Calu3 (cell line): ENCODE measurements around the gene ZNF217. TPM values are rescaled to one million over a fixed set of nuclear protein-coding genes. Genes with fewer than 3 reads are reported as not detected.
"Not testable (repeated sequence)": the region's sequence is repeated elsewhere in the genome, so short reads cannot be mapped to it uniquely, and the experiment has no call there.

Experiments used
- BruUV-seq: library from RNA; stranded (reverse); fragments of 400-500 nt; replicated peaks from 2 replicates; lab custom pipeline; 2021; lab: Mats Ljungman, UMichigan
- CTCF ChIA-PET: fragments of 300-600 bp; sonication (Branson Sonifier 250); formaldehyde crosslinking; loops from one replicate; lab custom pipeline; 2022; ENCODE audit warnings: antibody characterized with exemption; lab: Charles Lee
- DNase-seq: peaks from one replicate; pipeline ENCODE4 v3.0.0; 2022
- H3K27ac Mint-ChIP-seq: one replicate; pipeline ENCODE4 v1.8.0; 2022; ENCODE audit warnings: mixed read lengths; ENCODE audit not compliant: unreplicated experiment
- H3K27me3 Mint-ChIP-seq: one replicate; pipeline ENCODE4 v1.8.0; 2022; ENCODE audit warnings: mixed read lengths; ENCODE audit not compliant: unreplicated experiment
- H3K36me3 Mint-ChIP-seq: one replicate; pipeline ENCODE4 v1.8.0; 2022; ENCODE audit warnings: mild to moderate bottlenecking, moderate library complexity, mixed read lengths; ENCODE audit not compliant: insufficient read depth, unreplicated experiment
- H3K4me1 Mint-ChIP-seq: one replicate; pipeline ENCODE4 v1.8.0; 2022; ENCODE audit warnings: mild to moderate bottlenecking, low read depth, mixed read lengths; ENCODE audit not compliant: unreplicated experiment
- H3K4me3 Mint-ChIP-seq: one replicate; pipeline ENCODE4 v1.8.0; 2022; ENCODE audit warnings: mild to moderate bottlenecking, low read depth, moderate library complexity, mixed read lengths; ENCODE audit not compliant: unreplicated experiment
- H3K9me3 Mint-ChIP-seq: one replicate; pipeline ENCODE4 v1.8.0; 2022; ENCODE audit warnings: low read depth, mixed read lengths; ENCODE audit not compliant: unreplicated experiment
- intact Hi-C: fragments of 100-400 bp; cut with micrococcal nuclease; formaldehyde crosslinking; loops from one replicate; pipeline ENCODE4 v1.10.0; 2022; ENCODE audit not compliant: unreplicated experiment
- total RNA-seq: library from RNA; stranded (reverse); gene quantifications from 2 replicates; pipeline ENCODE4 v1.2.3, GENCODE V29; 2022
- TF ChIP-seq, protein P1 (sequence below): fragments of 200-600 bp; IDR thresholded peaks from one replicate; pipeline ENCODE4 v1.8.0; 2022; ENCODE audit warnings: antibody characterized with exemption; ENCODE audit not compliant: unreplicated experiment

Gene ZNF217
- total RNA-seq, 1 experiment from 2014 or later: 87.3 TPM

DNA sequence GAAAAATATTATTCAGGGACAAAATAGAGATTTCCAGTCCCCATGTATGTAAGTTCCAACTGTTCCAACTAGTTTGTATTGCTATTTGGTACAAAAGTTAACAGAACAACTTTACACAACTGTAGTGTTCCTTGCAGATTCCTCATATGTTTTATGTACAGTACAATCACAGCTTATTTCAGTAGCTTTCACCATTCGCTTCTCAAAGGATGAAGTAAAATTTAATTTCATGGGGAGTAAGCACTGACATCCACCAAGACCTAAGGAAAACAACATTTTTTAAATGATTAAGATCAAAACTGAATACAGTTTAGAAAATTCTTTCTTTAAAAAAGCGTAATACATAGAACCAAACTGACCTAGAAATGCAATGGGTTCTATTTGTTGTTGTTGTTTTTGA is 24.6 kb downstream of the ZNF217 start:
- H3K9me3 Mint-ChIP-seq: no peaks in the 10 kb centered on the region
- no peak overlapping the region for H3K4me3 Mint-ChIP-seq
- CTCF ChIA-PET: no interaction called here
- H3K36me3 Mint-ChIP-seq: peaks cover 96% of the 10 kb centered on the region
- no peak for DNase-seq
- no TSS peak for BruUV-seq
- H3K27me3 Mint-ChIP-seq: no peaks in the 10 kb centered on the region
- peaks cover 20% of the 10 kb centered on the region for H3K4me1 Mint-ChIP-seq
- intact Hi-C loops: no loop called here
- H3K27ac Mint-ChIP-seq: peak overlapping the region; percentile 18
- TF ChIP-seq, protein P1, sequence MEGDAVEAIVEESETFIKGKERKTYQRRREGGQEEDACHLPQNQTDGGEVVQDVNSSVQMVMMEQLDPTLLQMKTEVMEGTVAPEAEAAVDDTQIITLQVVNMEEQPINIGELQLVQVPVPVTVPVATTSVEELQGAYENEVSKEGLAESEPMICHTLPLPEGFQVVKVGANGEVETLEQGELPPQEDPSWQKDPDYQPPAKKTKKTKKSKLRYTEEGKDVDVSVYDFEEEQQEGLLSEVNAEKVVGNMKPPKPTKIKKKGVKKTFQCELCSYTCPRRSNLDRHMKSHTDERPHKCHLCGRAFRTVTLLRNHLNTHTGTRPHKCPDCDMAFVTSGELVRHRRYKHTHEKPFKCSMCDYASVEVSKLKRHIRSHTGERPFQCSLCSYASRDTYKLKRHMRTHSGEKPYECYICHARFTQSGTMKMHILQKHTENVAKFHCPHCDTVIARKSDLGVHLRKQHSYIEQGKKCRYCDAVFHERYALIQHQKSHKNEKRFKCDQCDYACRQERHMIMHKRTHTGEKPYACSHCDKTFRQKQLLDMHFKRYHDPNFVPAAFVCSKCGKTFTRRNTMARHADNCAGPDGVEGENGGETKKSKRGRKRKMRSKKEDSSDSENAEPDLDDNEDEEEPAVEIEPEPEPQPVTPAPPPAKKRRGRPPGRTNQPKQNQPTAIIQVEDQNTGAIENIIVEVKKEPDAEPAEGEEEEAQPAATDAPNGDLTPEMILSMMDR: no peak

DNA sequence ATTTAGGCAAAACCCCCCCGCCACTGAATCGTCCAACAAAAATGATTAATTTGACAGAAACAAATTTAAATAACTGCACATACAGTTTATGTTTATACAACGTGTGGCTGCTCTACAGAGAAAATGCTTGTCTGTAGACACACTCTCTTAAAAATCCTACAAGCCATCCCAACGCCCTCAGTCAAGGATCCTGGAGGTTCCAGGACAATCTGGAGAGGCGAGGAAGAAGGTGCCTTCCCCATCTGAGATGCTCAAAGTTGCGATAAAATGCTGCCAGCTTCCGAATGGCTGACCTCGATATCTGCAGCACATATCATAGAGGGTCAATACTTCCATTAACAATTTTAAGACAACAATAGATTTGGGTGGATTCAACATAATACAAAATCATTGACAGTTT is 25.3 kb downstream of the ZNF217 start:
- H3K9me3 Mint-ChIP-seq: no peaks in the 10 kb centered on the region
- H3K27ac Mint-ChIP-seq: peak overlapping the region; percentile 18
- H3K4me3 Mint-ChIP-seq: no peak overlapping the region
- H3K27me3 Mint-ChIP-seq: no peaks in the 10 kb centered on the region
- intact Hi-C loops: no loop called here
- no peak for DNase-seq
- H3K4me1 Mint-ChIP-seq: peaks cover 20% of the 10 kb centered on the region
- CTCF ChIA-PET: no interaction called here
- TF ChIP-seq, protein P1: no peak
- peaks cover 96% of the 10 kb centered on the region for H3K36me3 Mint-ChIP-seq
- BruUV-seq: TSS peak; percentile 9

DNA sequence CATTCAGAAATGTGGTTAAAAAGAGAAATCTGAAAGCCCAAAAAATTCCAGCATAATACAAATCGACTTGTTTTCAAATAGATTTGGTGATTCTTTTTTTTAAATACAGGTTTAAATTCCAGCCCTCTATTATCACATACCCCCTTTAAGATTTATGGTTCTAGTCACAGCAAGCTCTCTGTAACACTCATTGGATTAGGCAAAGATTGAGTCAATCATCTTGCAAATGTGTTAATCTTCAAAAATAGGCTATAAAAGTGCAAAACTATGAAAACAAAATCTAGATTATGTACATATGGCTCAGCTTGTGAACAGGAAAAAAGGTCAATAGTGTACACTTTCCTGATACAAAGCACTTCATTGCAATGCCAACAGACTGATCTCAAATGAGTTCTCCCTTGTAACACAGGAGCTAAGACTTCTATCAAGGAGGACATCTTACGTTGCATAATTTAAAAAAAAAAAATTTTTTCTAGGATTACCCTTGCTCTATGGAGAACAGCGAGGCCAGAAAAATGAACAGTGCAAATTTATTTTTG is 26.2 kb downstream of the ZNF217 start:
- CTCF ChIA-PET: no interaction called here
- Mint-ChIP-seq H3K27ac (no peak overlapping the region), H3K9me3 (no peaks in the 10 kb centered on the region), H3K4me3 (no peak overlapping the region), H3K27me3 (no peaks in the 10 kb centered on the region), H3K36me3 (peaks cover 89% of the 10 kb centered on the region), H3K4me1 (peaks cover 20% of the 10 kb centered on the region)
- intact Hi-C loops: no loop called here
- TF ChIP-seq, protein P1: no peak
- BruUV-seq: no TSS peak
- no peak for DNase-seq

DNA sequence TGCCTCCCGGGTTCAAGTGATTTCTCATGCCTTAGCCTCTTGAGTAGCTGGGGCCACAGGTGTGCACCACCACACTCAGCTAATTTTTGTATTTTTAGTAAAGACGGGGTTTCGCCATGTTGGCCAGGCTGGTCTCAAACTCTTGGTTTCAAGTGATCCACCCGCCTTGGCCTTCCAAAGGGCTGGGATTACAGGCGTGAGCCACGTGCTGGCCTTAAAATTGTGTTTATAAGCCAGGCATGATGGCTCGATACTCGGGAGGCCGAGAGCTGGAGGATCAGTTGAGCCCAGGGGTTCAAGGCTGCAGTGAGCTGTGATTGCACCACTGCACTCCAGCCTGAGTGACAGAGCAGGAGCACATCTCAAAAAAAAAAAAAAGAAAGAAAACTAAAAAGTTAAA is 27.0 kb downstream of the ZNF217 start:
- intact Hi-C loops, BruUV-seq, H3K27me3 Mint-ChIP-seq, H3K4me3 Mint-ChIP-seq, H3K9me3 Mint-ChIP-seq, DNase-seq, H3K27ac Mint-ChIP-seq: not testable (repeated sequence)
- H3K36me3 Mint-ChIP-seq: peaks cover 81% of the 10 kb centered on the region
- CTCF ChIA-PET: interaction anchor here (0.6 to 0.7 kb wide), 2 partner anchors 53 to 347 kb away, joined by 3 to 7 read pairs; no protein-coding TSS in a partner anchor
- peaks cover 20% of the 10 kb centered on the region for H3K4me1 Mint-ChIP-seq

DNA sequence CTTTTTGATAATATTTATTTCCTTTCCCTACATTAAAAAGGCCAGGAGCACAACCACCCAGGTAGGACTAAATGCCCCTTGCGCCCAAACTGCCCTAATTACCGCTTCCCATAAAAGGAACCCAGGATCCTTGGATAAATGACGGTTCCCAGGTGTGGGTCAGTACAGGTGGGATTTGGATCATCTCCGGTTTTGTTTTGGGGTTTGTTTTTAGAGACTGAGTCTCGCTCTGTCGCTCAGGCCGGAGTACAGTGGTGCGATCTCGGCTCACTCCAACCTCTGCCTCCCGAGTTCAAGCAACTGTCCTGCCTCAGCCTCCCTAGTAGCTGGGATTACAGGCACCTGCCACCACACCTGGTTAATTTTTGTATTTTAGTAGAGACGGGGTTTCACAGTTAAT is 28.4 kb downstream of the ZNF217 start:
- CTCF ChIA-PET: no interaction called here
- no TSS peak for BruUV-seq
- intact Hi-C loops: no loop called here
- Mint-ChIP-seq H3K4me1 (peaks cover 14% of the 10 kb centered on the region), H3K27me3 (no peaks in the 10 kb centered on the region), H3K36me3 (peaks cover 74% of the 10 kb centered on the region), H3K9me3 (no peaks in the 10 kb centered on the region), H3K27ac (no peak overlapping the region), H3K4me3 (no peak overlapping the region)
- TF ChIP-seq, protein P1: no peak
- no peak for DNase-seq

DNA sequence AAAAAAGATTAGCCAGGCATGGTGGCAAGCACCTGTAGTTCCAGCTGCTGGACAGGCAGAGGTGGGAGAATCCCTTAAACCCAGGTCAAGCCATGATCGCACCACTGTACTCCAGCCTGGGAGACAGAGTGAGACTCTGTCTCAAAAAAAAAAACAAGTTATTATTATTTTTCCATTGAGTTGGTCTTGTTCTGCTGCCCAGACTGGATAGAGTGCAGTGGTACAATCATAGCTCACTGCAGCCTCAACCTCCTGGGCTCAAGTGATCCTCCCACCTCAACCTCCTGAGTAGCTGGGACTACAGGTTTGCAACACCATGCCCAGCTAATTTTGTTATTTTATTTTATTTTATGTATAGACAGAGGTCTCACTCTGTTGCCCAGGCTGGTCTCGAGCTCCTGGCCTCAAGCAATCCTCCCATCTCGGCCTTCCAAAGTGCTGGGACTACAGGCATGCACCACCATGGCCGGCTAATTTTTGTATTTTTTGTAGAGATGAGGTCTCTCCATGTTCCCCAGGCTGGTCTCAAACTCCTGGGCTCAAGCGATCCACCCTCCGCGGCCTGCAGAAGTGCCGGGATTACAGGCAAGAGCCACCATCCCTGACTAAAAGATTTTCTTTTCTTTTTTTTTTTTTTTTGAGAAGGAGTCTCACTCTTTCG is 31.4 kb downstream of the ZNF217 start:
- H3K4me1 Mint-ChIP-seq, DNase-seq, H3K9me3 Mint-ChIP-seq, H3K27ac Mint-ChIP-seq, BruUV-seq, H3K27me3 Mint-ChIP-seq, H3K4me3 Mint-ChIP-seq, intact Hi-C loops: not testable (repeated sequence)
- CTCF ChIA-PET: interaction anchor here (0.6 kb wide), 3 partner anchors 7 to 396 kb away, joined by 3 to 6 read pairs (median 4); no protein-coding TSS in a partner anchor
- H3K36me3 Mint-ChIP-seq: peaks cover 47% of the 10 kb centered on the region
